Neural progenitor cell (in vitro differentiated cells): ENCODE data around the gene STK24. TPM values are rescaled to one million over a fixed set of nuclear protein-coding genes. Genes with fewer than 3 reads are reported as not detected.

Experiments used
- DNase-seq: peaks from one replicate; pipeline ENCODE4 v3.0.0-alpha.2; 2016; ENCODE audit warnings: low spot score
- H2AFZ ChIP-seq: fragments of 200-600 bp; sonication (generic); replicated peaks from 2 replicates; pipeline ENCODE4 v1.6.1; 2016; ENCODE audit warnings: antibody characterized with exemption
- H3F3A ChIP-seq: fragments of 200-600 bp; sonication (generic); 2 replicates; pipeline ENCODE4 v1.6.1; 2016; ENCODE audit warnings: antibody characterized with exemption, low read depth
- H3K27ac ChIP-seq: fragments of 200-600 bp; sonication (generic); 2 replicates; pipeline ENCODE4 v1.5.1; 2016; ENCODE audit warnings: mild to moderate bottlenecking
- H3K27me3 ChIP-seq: fragments of 200-600 bp; sonication (generic); 2 replicates; pipeline ENCODE4 v1.6.1; 2016; ENCODE audit warnings: mild to moderate bottlenecking, moderate library complexity
- H3K36me3 ChIP-seq: fragments of 200-600 bp; sonication (generic); 2 replicates; pipeline ENCODE4 v1.5.1; 2016
- H3K4me1 ChIP-seq: fragments of 200-600 bp; sonication (generic); 2 replicates; pipeline ENCODE4 v1.6.1; 2016; ENCODE audit warnings: mixed run types
- H3K4me2 ChIP-seq: fragments of 200-600 bp; sonication (generic); 2 replicates; pipeline ENCODE4 v1.6.1; 2016
- H3K4me3 ChIP-seq: fragments of 200-600 bp; sonication (generic); 2 replicates; pipeline ENCODE4 v1.5.1; 2016
- H3K79me2 ChIP-seq: fragments of 200-600 bp; sonication (generic); 2 replicates; pipeline ENCODE4 v1.6.1; 2016; ENCODE audit warnings: low read depth
- H3K9ac ChIP-seq: fragments of 200-600 bp; sonication (generic); 2 replicates; pipeline ENCODE4 v1.6.1; 2016
- H3K9me3 ChIP-seq: fragments of 200-600 bp; sonication (generic); 2 replicates; pipeline ENCODE4 v1.5.1; 2016; ENCODE audit warnings: low read depth
- H4K20me1 ChIP-seq: fragments of 200-600 bp; sonication (generic); 2 replicates; pipeline ENCODE4 v1.6.1; 2016; ENCODE audit warnings: low read depth
- H3K27ac Mint-ChIP-seq: 3 replicates; pipeline ENCODE4 v1.8.0; 2021; ENCODE audit warnings: mixed read lengths
- H3K27me3 Mint-ChIP-seq: 2 replicates; pipeline ENCODE4 v1.8.0; 2022; ENCODE audit warnings: low read depth, mild to moderate bottlenecking, inconsistent platforms, moderate library complexity, mixed read lengths; ENCODE audit not compliant: insufficient read depth
- H3K36me3 Mint-ChIP-seq: 3 replicates; pipeline ENCODE4 v1.8.0; 2021; ENCODE audit warnings: mixed read lengths
- H3K4me1 Mint-ChIP-seq: 3 replicates; pipeline ENCODE4 v1.8.0; 2021; ENCODE audit warnings: mixed read lengths
- H3K4me3 Mint-ChIP-seq: 3 replicates; pipeline ENCODE4 v1.8.0; 2021; ENCODE audit warnings: mild to moderate bottlenecking, moderate library complexity, mixed read lengths
- H3K9me3 Mint-ChIP-seq: 3 replicates; pipeline ENCODE4 v1.8.0; 2020; ENCODE audit warnings: mixed read lengths
- CTCF ChIP-seq: fragments of 200-600 bp; sonication (generic); IDR thresholded peaks from 2 replicates; pipeline ENCODE4 v1.5.1; 2017; ENCODE audit warnings: antibody characterized with exemption, mild to moderate bottlenecking
- EZH2 ChIP-seq: fragments of 200-600 bp; sonication (generic); IDR thresholded peaks from 2 replicates; pipeline ENCODE4 v1.6.1; 2017; ENCODE audit warnings: antibody characterized with exemption, mild to moderate bottlenecking, moderate library complexity
- EZH2phosphoT487 ChIP-seq: fragments of 200-600 bp; sonication (generic); IDR thresholded peaks from 2 replicates; pipeline ENCODE4 v1.6.1; 2017; ENCODE audit warnings: antibody characterized with exemption
- total RNA-seq: library from RNA; depleted of rRNA; stranded (reverse); fragments of >200 nt; gene quantifications from 2 replicates; pipeline ENCODE4 v1.2.3, GENCODE V29; 2015; ENCODE audit warnings: low replicate concordance

The STK24 gene
- total RNA-seq, 1 donor from 2014 or later, result 330 TPM

GRCh38 chr13:98482476-98483444 is 94.1 kb downstream of the STK24 start:
- Mint-ChIP-seq H3K9me3 (no peaks in the 10 kb centered on the region), H3K4me1 (peaks cover 68% of the 10 kb centered on the region), H3K4me3 (no peak overlapping the region), H3K36me3 (peaks cover 15% of the 10 kb centered on the region), H3K27ac (peak overlapping the region; percentile 46), H3K27me3 (peaks cover 2% of the 10 kb centered on the region)
- peaks cover 60% of the 10 kb centered on the region for H3F3A ChIP-seq
- TF ChIP-seq EZH2 (no peak), CTCF (peak; percentile 46)
- H3K27me3 ChIP-seq, result no peaks in the 10 kb centered on the region
- no peak overlapping the region for H3K9ac ChIP-seq
- no peak overlapping the region for H2AFZ ChIP-seq
- peaks cover 98% of the 10 kb centered on the region for H3K79me2 ChIP-seq
- H3K9me3 ChIP-seq, result no peaks in the 10 kb centered on the region
- H3K4me1 ChIP-seq, result peaks cover 76% of the 10 kb centered on the region
- peaks cover 98% of the 10 kb centered on the region for H4K20me1 ChIP-seq
- DNase-seq, result peak; percentile 45
- H3K4me2 ChIP-seq, result peak overlapping the region; percentile 25
- H3K36me3 ChIP-seq, result no peaks in the 10 kb centered on the region
- no peak overlapping the region for H3K4me3 ChIP-seq
- peak overlapping the region; percentile 50 for H3K27ac ChIP-seq

- peaks cover 72% of the 10 kb centered on the region for H3K4me1 Mint-ChIP-seq
- H3K4me1 ChIP-seq, result peaks cover 80% of the 10 kb centered on the region
- H3F3A ChIP-seq, result peaks cover 70% of the 10 kb centered on the region
- no peak for DNase-seq
- H2AFZ ChIP-seq, result no peak overlapping the region
- H3K4me2 ChIP-seq, result no peak overlapping the region
- H4K20me1 ChIP-seq, result peaks cover 100% of the 10 kb centered on the region
- no peaks in the 10 kb centered on the region for H3K27me3 ChIP-seq
- H3K4me3 ChIP-seq, result no peak overlapping the region
- H3K4me3 Mint-ChIP-seq, result no peak overlapping the region
- H3K27me3 Mint-ChIP-seq, result peaks cover 2% of the 10 kb centered on the region
- TF ChIP-seq CTCF, result no peak
- no peak for TF ChIP-seq EZH2
- TF ChIP-seq EZH2phosphoT487, result no peak
- peaks cover 98% of the 10 kb centered on the region for H3K79me2 ChIP-seq
- no peaks in the 10 kb centered on the region for H3K9me3 ChIP-seq
- H3K36me3 ChIP-seq, result no peaks in the 10 kb centered on the region
- H3K27ac Mint-ChIP-seq, result peak overlapping the region; percentile 54
- H3K9me3 Mint-ChIP-seq, result no peaks in the 10 kb centered on the region
- peaks cover 14% of the 10 kb centered on the region for H3K36me3 Mint-ChIP-seq
- no peak overlapping the region for H3K27ac ChIP-seq
- no peak overlapping the region for H3K9ac ChIP-seq
These were observed 95.7 kb downstream of the STK24 start for GRCh38 chr13:98480915-98481877.

GRCh38 chr13:98479496-98480003 is 97.4 kb downstream of the STK24 start:
- peak overlapping the region; percentile 42 for H3K27ac Mint-ChIP-seq
- no peaks in the 10 kb centered on the region for H3K36me3 ChIP-seq
- no peak overlapping the region for H3K4me3 ChIP-seq
- no peak overlapping the region for H3K9ac ChIP-seq
- H3K9me3 Mint-ChIP-seq, result no peaks in the 10 kb centered on the region
- H3F3A ChIP-seq, result peaks cover 53% of the 10 kb centered on the region
- no peak overlapping the region for H3K4me3 Mint-ChIP-seq
- peaks cover 98% of the 10 kb centered on the region for H3K79me2 ChIP-seq
- peak overlapping the region; percentile 5 for H3K27ac ChIP-seq
- H3K4me1 ChIP-seq, result peaks cover 82% of the 10 kb centered on the region
- H3K36me3 Mint-ChIP-seq, result peaks cover 17% of the 10 kb centered on the region
- H3K27me3 ChIP-seq, result no peaks in the 10 kb centered on the region
- peaks cover 100% of the 10 kb centered on the region for H4K20me1 ChIP-seq
- TF ChIP-seq EZH2phosphoT487 (no peak), EZH2 (no peak), CTCF (no peak)
- H3K4me2 ChIP-seq, result peak overlapping the region; percentile 54
- no peak for DNase-seq
- H2AFZ ChIP-seq, result no peak overlapping the region
- H3K27me3 Mint-ChIP-seq, result peaks cover 2% of the 10 kb centered on the region
- H3K9me3 ChIP-seq, result no peaks in the 10 kb centered on the region
- H3K4me1 Mint-ChIP-seq, result peaks cover 64% of the 10 kb centered on the region
